Left renal pelvis (tissue), 4 donors: Measurements from ENCODE around the gene ZNF280A. TPM values are rescaled to one million over a fixed set of nuclear protein-coding genes. Genes with fewer than 3 reads are reported as not detected.
"Not testable (repeated sequence)": the region's sequence is repeated elsewhere in the genome, so short reads cannot be mapped to it uniquely, and the experiment has no call there.

Experiments used
- DNase-seq, 4 donors: peaks; one replicate each; pipeline ENCODE4 v3.0.0-alpha.2; 2013; ENCODE audit warnings: low read depth in 4 of 4, low spot score in 3 of 4
- polyA plus RNA-seq, 4 donors: library from polyadenylated mRNA; unstranded; fragments of 120-200 nt; gene quantifications; one replicate each; pipeline ENCODE4 v1.2.1, GENCODE V29; 2013; ENCODE audit not compliant: insufficient read length in 4 of 4

Gene ZNF280A
- polyA plus RNA-seq, 4 donors = not detected

DNA sequence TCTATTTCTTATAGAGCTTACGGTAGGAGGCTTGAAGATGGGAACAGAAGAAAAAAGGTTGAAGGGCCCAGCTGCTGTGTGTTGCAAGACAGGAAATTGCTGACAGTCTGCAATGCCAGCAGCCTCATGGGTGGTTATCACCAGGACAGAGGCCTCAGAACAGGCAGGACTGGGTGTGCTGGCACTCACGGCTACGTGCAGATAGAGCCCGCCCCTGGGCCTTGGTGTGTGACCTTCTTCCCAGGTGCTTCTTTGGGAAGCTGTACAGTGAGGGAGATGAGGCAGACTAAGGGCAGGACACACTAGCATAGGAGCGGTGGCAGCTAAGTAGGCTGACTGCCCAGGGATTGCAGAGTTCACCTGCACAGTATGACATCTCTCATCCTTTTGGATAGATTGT lies 26.4 kb upstream of the ZNF280A start:
- no peak for DNase-seq

DNA sequence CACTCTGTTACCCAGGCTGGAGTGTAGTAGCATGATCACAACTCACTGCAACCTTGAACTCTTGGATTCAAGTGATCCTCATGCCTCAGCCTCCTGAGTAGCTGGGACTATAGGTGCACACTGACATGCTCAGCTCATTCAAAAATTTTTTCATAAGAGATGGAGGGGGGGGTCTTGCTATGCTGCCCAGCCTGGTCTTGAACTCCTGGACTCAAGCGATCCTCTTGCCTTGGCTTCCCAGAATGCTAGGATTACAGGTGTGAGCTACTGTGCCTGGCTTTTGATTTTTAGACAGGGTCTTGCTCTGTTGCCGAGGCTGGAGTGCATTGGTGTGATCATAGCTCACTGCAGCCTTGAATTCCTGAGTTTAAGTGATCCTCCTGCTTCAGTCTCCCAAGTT lies 25.0 kb upstream of the ZNF280A start:
- DNase-seq = no peak

DNA sequence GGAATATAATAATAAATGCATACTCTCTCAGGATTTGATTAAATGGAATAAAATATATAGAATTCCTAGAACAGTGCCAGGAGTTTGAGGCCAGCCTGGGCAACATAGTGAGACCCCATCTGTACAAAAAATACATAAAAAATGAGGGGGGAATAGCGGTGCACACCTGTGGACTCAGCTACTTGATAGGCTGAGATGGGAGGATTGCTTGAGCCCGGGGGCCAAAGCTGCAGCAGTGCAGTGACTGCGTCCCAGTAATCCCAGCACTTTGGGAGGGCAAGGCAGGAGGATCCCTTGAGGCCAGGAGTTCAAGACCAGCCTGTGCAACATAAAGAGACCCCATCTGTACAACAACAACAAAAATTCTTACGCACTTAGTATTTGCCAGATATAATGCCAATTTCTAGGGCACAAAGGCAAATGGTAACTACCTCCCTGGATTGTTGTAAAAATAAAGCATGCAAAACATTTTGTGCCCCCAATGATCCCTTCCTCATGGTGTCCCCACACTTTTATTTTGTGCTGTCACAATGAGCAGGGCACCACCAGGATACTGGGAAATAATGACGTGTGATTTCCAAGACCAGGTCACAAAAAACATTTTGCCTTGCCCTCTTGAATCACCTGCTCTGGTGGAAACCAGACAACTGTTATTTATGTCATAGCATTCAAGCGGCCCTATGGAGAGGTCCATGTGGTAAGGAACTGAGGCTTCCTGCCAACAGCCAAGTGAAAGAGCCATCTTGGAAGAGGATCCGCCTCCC lies 18.3 kb upstream of the ZNF280A start:
- no peak for DNase-seq

DNA sequence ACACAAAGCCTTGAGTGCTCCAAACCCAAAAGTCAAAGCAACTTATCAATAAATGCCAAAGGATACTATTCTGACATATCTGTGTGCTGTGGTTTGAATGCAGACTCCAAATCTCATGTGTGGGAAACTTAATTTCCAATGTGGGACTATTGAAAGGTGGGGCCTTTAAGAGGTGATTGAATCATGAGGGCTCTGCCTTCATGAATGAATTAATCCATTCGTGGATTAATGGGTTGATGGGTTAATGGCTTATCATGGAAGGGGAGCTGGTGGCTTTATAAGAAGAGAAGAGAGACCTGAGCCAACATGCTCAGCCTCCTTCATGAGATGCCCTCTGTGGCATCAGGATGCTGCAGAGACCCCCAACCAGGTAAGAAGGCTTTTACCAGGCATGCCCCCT lies 16.8 kb upstream of the ZNF280A start:
- DNase-seq = no peak

DNA sequence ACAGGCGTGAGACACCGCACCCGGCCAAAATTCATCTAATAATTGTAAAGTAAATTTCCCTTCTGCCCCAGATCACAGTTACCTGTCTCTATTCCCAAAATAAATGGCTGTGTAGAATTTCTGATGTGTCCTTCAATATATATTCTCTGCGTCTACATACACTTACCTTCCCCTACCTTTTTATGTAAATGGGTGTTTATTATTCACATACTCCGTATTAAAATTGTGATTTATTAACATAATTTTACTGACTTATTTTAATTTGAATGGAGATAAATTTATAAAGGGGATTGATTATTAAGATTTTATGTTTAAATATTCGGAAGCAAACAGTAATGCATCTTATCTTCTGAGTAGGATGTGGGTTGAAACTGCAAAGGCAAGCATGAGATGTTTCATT lies 16.4 kb upstream of the ZNF280A start:
- DNase-seq = no peak

DNA sequence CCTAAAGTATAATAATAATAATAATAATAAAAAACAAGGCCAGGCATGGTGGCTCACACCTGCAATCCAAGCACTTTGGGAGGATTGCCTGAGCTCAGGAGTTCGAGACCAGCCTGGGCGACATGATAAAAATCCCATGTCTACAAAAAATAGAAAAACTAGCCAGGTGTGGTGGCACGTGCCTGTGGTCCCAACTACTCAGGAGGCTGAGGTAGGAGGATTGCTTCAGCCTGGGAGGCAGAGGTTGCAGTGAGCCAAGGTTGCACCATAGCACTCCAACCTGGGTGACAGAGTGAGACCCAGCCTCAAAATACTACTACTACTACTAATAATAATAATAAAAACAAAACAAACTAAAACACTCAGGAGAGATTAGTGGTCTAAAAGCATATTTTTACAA lies 15.6 kb upstream of the ZNF280A start:
- DNase-seq = no peak

DNA sequence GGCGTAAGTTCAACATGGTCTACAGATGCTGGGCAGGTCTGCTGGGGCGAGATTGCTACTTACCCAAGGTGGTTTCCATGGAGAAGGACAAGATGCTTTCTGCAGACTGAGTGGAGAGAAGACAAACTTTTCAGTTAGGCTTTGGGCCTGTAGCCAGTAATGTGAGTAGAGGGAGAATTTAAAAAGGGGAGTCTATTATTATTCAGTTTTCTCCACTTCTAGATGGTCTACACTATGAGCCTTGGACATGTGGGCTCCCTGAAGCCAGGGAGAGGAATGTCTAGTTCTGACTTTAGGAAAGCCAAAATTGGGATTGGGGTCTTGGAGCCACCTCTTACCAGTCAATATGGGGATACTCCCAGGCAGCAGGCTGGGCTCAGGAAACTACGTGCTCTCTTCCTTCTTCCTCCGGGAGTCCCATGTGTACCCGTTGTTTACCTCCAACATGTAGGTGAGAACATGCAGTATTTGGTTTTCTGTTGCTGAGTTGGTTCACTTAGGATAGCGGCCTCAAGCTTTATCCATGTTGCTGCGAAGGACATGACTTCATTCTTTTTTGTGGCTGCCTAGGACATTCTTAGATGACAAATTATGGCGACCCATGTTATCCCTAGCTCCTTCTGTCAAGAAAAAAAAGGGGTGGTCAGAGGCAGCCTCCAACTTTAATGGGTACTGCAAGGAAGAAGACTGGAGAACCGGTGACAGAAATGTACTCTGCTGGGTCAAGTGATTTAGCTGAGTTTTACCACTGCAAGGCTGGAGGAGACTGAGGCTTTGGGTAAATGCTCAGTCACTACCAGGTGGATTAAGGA lies 14.7 kb upstream of the ZNF280A start:
- DNase-seq = no peak

DNA sequence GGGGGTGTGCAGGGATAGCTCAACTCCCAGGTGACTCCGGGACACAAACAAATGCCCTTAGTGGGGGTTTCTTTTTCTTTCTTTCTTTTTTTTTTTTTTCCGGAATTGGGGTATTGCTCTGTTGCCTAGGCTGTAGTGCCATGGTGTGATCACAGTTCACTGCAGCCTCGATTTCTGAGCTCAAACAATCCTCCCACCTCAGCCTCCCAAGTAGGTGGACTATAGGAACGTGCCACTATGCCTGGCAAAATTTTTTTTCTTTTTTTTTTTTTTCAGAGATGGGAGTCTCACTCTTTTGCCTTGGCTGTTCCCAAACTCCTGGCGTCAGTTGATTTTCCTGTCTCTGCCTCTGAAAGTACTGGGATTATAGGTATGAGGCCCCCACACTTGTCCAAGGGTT lies 13.8 kb upstream of the ZNF280A start:
- no peak for DNase-seq

DNA sequence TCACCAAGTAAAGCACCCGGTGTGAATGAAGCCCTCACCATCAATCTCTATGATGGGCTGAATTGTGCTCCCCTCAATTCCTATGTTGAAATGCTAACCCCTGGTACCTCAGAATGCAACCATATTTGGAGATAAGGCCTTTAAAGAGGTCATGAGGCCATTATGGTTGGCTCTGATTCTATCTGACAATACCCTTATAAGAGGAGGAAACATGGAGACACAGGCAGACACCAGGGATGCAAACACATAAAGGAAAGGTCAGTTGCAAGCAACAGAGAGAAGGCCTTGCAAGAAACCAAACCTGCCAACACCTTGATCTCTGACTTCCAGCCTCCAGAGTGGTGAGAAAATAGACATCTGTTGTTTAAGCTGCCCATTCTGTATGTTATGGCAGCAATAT lies 13.3 kb upstream of the ZNF280A start:
- no peak for DNase-seq

DNA sequence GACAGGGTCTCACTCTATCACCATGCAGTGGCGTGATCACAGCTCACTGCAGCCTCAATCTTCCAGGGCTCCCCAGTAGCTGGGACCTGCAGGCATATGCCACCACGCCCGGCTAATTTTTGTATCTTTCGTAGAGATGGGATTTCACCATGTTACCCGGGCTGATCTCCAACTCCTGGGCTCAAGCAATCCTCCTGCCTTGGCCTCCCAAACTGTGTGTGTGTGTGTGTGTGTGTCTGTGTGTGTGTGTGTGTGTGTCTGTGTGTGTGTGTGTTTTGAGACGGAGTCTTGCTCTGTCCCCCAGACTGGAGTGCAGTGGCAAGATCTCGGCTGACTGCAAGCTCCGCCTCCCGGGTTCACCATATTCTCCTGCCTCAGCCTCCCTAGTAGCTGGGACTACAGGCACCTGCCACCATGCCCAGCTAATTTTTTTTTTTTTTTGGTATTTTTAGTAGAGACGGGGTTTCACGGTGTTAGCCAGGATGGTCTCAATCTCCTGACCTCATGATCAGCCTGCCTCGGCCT lies 12.5 kb upstream of the ZNF280A start:
- not testable (repeated sequence) for DNase-seq

DNA sequence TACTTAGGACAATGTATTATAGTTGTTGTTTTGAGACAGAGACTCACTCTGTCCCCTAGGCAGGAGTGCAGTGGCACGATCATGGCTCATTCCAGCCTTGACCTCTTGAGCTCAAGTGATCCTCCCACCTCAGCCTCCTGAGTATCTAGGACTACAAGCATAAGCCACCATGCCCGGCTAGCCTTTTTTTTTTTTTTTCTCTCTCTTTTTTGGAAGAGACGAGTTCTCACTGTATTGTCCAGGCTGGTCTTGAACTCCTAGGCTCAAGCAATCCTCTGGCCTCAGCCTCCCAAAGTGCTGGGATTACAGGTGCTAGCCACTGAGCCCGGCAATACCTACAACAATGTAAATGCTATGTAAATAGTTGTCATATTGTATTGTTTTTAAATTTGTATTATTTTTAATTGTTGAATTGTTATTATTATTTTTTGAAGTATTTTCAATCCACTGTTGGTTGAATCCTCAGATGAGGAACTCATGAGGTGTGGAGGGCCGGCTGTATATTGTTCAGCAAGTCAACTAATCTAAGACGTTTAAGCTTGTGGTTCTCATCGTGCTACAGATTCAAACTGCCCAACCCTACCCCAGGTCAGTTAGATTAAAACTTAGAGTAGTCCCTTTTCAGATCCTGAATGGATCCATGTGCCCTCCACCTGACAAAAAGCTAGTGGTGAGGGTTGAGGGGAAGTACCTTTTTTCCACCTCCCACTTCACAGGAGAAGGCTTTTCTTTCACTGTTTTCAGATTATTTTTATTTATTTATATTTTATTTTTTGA lies 11.9 kb upstream of the ZNF280A start:
- no peak for DNase-seq

DNA sequence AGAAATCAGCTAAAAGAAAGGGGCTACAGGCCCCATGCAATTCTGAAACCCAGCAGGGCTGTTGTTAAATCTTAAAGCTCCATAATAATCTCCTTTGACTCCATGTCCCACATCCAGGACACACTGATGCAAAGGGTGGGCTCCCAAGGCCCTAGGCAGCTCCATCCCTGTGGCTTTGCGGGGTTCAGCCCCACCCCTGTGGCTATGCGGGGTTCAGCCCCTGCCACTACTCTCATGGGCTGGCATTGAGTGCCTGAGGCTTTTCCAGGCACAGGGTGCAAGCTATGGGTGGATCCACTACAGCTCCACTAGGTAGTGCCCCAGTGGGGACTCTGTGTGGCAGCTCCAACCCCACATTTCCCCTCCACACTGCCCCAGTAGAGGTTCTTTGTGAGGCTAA lies 8.7 kb upstream of the ZNF280A start:
- DNase-seq = no peak

DNA sequence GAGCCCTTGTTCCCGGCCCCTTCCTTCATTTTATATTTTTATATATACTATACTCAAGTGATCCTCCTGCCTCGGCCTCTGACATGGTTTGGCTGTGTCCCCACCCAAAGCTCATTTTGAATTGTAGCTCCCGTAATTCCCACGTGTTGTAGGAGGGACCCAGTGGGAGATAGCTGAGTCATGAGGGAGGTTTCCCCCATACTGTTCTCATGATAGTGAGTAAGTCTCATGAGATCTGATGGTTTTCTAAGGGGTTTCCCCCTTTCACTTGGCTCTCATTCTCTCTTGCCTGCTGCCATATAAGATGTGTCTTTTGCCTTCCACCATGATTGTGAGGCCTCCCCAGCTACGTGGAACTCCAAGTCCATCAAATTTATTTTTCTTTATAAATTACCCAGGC lies 7.2 kb upstream of the ZNF280A start:
- no peak for DNase-seq

DNA sequence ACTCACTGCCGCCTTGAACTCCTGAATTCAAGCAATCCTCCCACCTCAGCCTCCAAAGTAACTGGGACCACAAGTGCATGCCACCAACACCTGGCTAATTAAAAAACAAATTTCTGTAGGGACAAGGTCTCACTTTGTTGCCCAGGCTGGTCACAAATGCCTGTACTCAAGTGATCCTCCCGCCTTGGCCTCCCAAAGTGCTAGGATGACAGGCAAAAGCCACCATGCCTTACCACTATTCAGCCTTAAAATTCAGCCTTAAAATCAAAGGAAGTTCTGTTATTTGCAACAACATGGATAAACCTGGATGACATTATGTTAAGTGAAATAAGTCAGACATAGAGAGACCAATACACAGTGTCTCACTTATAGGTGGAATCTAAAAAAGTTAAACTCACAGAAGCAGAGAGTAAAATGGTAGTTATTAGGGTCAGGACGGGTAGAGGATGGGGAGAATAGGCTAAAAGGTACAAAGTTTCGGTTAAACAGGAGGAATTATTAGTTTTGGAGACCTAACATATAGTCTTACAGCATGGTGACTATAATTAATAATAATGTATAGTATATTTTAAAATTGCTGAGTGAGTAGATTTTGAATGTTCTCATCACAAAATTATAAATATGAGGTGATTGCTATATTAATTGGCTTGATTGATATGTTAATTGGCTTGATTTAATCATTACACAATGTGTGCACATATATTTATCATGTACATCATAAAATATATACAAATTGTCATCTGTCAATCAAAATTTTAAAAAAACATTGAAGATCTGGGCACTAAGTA lies 6.2 kb upstream of the ZNF280A start:
- DNase-seq = no peak

DNA sequence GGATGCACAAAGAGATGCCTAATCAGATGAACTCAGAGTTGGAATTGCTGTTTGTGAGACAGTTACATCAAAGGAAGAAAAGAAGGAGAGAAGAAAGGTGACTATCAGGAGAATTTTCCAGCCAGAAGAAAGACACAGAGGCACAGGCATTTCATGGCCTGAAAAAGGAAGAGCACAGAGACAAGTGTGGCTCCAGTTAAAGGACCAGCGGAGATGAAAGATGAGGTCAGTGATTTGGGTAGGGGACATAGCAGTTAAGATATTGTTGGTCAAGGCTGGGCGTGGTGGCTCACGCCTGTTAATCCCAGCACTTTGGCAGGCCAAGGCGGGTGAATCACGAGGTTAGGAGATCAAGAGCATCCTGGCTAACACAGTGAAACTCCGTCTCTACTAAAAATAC lies 3.4 kb upstream of the ZNF280A start:
- no peak for DNase-seq

DNA sequence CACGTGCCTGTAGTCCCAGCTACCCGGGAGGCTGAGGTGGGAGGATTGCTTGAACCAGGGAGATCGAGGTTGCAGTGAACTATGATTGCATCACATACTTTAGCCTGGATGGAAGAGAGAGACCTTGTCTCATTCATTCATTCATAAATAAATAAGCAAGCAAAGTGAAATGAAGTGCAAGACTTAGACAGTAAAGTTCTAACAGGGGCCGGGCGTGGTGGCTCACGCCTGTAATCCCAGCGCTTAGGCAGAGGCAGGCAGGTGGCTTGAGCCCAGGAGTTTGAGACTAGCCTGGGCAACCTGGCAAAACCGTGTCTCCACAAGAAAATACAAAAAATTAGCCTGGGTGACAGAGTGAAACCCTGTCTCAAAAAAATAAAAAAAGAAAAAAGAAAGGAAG lies 1.6 kb upstream of the ZNF280A start:
- no peak for DNase-seq

DNA sequence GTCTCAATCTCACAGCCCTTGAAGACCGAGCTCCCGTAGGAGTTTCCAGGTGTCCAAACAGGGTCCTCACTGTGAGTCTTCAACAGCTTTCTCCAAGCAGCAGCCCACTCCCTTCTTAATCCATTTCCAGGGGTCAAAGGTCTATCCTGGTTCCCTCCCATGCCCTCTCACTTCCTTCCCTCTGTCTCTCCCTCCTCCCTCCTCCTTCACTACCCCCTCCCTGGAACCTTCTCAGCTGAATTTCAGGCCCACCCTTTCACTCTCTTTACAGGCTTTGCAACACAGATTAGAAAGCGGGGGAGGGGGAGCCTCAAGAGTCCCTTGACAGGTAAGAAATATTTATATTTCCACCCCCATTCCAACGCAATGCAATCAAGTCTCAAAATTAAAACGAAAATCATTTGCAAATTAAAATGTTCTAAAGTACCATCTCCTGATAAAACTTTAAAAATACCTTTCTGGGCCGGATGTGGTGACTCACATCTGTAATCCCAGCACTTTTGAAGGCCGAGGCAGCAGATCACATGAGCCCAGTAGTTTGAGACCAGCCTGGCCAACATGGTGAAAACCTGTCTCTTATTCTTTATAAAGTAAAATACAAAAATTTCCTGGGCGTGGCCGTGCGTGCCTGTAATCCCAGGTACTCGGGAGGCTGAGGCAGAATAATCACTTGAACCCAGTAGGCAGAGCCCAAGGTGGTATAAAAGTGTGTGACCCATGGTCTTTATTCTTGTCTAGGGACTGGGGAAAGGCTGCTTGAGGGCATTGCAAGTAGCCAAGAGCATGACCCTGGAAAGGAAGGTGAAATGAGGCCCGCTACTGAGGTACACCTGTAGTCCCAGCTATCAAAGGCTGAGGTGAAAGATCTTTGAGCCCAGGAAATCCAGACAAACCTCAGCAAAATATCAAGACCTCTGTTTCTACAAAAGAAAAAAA lies 865 bp upstream of the ZNF280A start:
- no peak for DNase-seq

DNA sequence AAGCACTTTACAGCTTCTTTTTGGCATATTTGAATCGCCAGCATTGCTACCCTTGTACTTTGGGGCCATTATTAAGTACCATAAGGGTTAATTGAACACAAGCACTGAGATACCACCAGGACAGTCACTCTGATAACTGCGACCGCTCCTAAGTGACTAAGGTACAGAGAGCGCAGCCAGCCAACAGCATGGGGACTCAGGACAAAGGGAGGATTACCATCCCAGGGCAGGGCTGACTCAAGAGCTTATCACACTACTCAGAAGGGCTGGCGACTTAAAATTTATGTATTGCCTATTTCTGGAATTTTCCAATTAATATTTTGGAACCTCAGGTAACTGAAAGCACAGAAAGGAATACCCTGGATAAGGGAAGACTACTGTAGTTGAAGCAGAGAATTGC lies 479 bp downstream of the ZNF280A start:
- no peak for DNase-seq

DNA sequence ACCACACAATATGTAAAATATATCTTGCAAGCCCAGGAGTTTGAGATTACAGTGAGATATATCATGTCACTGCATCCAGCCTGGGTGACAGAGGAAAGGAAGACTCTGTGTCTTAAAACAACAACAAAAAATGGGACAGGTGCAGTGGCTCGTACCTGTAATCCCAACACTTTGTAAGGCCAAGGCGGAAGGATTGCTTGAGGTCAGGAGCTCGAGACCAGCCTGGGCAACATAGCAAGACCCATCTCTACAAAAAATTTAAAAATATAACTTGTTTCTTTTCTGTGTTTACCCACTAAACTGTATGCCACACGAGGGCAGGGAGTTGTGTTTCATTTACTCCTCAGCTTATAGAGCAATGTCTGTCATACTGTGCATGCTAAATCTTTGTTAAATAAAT lies 3.1 kb downstream of the ZNF280A start:
- DNase-seq = no peak
